ENCODE measurements around the gene CCDC183.

The CCDC183 gene

DNA sequence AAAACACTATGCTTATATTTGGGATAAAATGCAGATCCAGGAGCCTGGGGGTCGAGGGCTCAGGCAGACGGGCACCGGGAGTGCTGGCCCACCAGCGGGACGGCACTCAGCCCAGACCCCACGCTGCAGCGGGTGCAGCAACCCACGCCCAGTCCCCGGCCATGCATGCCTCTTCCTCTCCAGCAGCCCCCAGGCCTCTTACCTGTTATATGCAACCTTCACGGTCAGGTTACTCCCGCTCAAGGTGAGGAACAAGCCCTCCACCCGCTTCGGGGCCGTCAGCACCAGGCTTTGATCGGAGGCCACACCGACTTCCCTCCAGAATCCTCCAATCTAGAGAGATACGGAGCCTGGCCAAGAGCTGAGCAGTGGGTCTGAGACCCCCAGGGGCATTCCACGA lies 39.3 kb upstream of the CCDC183 start:
- TF ChIP-seq, protein P1, sequence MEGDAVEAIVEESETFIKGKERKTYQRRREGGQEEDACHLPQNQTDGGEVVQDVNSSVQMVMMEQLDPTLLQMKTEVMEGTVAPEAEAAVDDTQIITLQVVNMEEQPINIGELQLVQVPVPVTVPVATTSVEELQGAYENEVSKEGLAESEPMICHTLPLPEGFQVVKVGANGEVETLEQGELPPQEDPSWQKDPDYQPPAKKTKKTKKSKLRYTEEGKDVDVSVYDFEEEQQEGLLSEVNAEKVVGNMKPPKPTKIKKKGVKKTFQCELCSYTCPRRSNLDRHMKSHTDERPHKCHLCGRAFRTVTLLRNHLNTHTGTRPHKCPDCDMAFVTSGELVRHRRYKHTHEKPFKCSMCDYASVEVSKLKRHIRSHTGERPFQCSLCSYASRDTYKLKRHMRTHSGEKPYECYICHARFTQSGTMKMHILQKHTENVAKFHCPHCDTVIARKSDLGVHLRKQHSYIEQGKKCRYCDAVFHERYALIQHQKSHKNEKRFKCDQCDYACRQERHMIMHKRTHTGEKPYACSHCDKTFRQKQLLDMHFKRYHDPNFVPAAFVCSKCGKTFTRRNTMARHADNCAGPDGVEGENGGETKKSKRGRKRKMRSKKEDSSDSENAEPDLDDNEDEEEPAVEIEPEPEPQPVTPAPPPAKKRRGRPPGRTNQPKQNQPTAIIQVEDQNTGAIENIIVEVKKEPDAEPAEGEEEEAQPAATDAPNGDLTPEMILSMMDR (IDR thresholded peaks at IDR 0.05; ENCODE audit: insufficient read depth, missing control alignments) = no peak
- no peak for DNase-seq (ENCODE audit: insufficient read length, low spot score)
- FAIRE-seq = no peak

DNA sequence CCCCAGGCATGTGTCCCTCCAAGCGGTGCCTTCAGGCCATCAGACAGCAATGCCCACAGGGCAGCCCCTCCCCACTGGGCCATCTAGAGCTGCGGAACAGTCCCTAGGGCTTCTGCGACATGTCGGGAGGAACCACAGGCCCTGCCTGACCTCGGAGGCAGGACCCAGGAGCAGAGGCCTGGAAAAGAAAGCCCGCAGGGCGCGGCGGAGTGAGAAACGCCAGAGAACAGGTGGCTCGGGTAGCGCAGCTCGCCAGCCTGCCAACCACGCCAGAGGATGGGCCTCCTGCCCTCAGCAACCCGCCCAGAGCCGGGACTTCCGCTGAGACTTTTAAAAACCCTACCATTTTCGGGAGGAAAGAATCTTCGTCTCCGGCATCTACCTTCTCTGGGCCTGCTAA lies 38.8 kb upstream of the CCDC183 start:
- TF ChIP-seq, protein P1 (IDR thresholded peaks at IDR 0.05; ENCODE audit: insufficient read depth, missing control alignments) = no peak
- FAIRE-seq (no peak), DNase-seq (ENCODE audit: insufficient read length, low spot score) (no peak)

DNA sequence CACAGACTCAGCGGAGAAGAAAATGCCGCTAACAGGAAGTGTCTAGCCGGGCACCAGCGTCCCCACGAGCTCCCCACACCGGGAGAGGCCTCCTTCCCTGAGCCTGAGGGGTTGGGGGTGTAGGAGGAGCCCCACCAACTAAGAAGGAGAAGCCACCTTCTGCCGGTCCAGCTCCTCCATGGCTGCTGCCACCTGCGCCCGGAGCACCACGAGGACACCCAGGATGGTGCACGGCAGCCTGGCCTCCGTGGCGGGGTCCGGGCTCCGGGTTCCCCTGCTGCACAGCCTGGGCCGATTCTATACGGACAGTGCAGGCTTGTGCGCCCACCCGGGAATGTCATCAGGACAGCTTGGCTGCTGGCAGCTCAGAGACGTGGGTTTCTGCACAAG lies 38.4 kb upstream of the CCDC183 start:
- DNase-seq (ENCODE audit: insufficient read length, low spot score) = no peak
- TF ChIP-seq, protein P1 (IDR thresholded peaks at IDR 0.05; ENCODE audit: insufficient read depth, missing control alignments) = no peak
- FAIRE-seq = no peak

- DNase-seq (ENCODE audit: insufficient read length, low spot score) (no peak), FAIRE-seq (no peak)
- TF ChIP-seq, protein P1 (IDR thresholded peaks at IDR 0.05; ENCODE audit: insufficient read depth, missing control alignments) = no peak
These were observed 37.1 kb upstream of the CCDC183 start for GRCh38 chr9:136759001-136759400.

DNA sequence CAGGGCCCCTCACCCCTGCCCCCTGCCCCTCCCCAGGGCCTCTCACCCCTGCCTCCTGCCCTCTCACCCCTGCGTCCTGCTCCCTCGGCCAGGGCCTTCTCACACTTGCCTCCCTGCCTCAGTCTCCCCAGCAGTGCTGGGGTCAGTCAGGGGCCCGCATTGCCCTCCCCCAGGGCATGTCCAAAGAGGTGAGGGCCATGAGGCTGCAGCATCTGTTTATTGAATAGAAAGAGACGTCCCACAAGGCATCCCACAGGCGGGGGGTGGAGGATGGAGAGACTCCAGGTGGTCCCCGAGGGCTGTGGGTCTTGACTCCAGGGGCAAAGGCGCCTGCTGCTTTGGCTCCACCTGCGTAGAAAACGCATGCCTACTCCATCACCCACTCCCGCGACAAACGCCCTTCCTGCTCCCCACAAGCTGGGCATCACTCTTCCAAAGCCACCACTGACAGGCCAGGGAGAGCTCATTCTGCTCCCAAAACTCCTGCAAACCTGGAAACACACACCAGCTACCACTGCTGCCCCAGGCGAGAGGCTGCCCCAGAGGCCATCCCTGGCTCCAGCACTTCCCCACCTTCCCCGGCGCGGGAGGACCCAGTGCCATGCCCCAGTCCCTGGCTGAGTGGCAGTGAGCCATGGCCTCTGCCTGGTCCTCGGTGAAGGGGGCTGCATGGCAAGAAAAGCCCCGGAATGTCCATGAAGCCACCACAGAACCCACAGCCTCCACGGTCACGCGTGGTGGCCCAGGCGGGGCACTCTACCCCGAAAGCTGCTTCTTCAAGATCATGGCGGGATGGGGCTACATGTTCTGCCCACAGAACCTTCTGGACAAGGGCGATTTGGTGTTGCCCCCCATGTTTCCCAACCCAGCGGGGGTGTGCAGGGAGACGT lies 36.5 kb upstream of the CCDC183 start:
- FAIRE-seq (no peak), DNase-seq (ENCODE audit: insufficient read length, low spot score) (no peak)
- TF ChIP-seq, protein P1 (IDR thresholded peaks at IDR 0.05; ENCODE audit: insufficient read depth, missing control alignments) = no peak

DNA sequence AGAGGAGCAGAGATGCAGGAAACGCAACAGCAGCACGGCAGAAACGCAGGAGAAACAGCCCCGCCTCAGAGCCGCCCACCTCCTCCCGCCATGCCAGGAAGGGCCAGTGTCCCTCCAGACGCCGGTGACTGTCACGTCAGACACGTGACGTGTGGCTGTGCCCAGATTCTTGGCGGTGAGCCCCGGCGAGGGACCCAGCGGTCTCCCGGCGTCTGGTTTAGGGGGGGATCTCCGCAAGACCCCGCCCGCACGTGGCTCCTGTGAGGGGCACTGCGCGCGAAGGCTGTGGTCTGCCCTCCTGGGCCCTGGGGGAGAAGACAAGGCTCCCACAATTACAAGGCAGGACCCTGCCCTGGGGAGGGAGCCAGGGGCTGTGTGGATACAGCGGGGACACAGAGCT lies 35.7 kb upstream of the CCDC183 start:
- DNase-seq (ENCODE audit: insufficient read length, low spot score) (no peak), FAIRE-seq (no peak)
- TF ChIP-seq, protein P1 (IDR thresholded peaks at IDR 0.05; ENCODE audit: insufficient read depth, missing control alignments) = no peak
